Osteocyte (in vitro differentiated cells): ENCODE measurements around the gene CDK13. TPM values are rescaled to one million over a fixed set of nuclear protein-coding genes. Genes with fewer than 3 reads are reported as not detected.

Experiments
- DNase-seq: peaks from one replicate; pipeline ENCODE4 v3.0.0; 2021; ENCODE audit warnings: mixed read lengths; ENCODE audit not compliant: unreplicated experiment; ENCODE audit errors: extremely low spot score
- H3K27ac Mint-ChIP-seq: one replicate; pipeline ENCODE4 v1.8.0; 2021; ENCODE audit warnings: mild to moderate bottlenecking, mixed read lengths; ENCODE audit not compliant: unreplicated experiment
- H3K27me3 Mint-ChIP-seq: one replicate; pipeline ENCODE4 v1.8.0; 2021; ENCODE audit warnings: mixed read lengths; ENCODE audit not compliant: unreplicated experiment
- H3K36me3 Mint-ChIP-seq: one replicate; pipeline ENCODE4 v1.8.0; 2021; ENCODE audit warnings: mixed read lengths; ENCODE audit not compliant: unreplicated experiment
- H3K4me1 Mint-ChIP-seq: one replicate; pipeline ENCODE4 v1.8.0; 2021; ENCODE audit warnings: mixed read lengths; ENCODE audit not compliant: unreplicated experiment
- H3K4me3 Mint-ChIP-seq: one replicate; pipeline ENCODE4 v1.8.0; 2021; ENCODE audit warnings: mild to moderate bottlenecking, moderate library complexity, mixed read lengths; ENCODE audit not compliant: unreplicated experiment
- H3K9me3 Mint-ChIP-seq: one replicate; pipeline ENCODE4 v1.8.0; 2021; ENCODE audit warnings: mixed read lengths; ENCODE audit not compliant: unreplicated experiment
- total RNA-seq: library from RNA; stranded (reverse); gene quantifications from 2 replicates; pipeline ENCODE4 v1.2.1, GENCODE V29; 2021
- TF ChIP-seq, protein P1 (sequence below): fragments of 200-600 bp; sonication (generic); IDR thresholded peaks from 2 replicates; pipeline ENCODE4 v1.5.0; 2021; ENCODE audit warnings: antibody characterized with exemption, mild to moderate bottlenecking, moderate library complexity

The CDK13 gene
- total RNA-seq, 1 donor from 2014 or later, result 60.6 TPM

DNA sequence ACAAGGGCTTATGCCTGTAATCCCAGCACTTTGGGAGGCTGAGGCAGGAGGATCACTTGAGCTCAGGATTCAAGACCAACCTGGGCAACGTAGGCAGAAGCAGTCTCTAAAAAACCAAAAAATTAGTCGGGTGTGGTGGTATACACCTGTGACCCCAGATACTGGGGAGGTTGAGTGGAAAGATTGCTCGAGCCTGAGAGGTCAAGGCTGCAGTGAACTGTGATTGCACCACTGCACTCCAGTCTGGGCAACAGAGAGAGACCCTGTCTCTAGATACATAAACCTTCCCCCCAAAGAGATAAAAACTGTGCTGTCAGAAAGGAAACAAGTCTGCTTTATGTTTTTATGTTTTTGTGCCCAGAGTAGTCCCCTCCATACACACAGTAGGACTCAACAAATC, 27.5 kb upstream of the CDK13 start:
- TF ChIP-seq, protein P1, sequence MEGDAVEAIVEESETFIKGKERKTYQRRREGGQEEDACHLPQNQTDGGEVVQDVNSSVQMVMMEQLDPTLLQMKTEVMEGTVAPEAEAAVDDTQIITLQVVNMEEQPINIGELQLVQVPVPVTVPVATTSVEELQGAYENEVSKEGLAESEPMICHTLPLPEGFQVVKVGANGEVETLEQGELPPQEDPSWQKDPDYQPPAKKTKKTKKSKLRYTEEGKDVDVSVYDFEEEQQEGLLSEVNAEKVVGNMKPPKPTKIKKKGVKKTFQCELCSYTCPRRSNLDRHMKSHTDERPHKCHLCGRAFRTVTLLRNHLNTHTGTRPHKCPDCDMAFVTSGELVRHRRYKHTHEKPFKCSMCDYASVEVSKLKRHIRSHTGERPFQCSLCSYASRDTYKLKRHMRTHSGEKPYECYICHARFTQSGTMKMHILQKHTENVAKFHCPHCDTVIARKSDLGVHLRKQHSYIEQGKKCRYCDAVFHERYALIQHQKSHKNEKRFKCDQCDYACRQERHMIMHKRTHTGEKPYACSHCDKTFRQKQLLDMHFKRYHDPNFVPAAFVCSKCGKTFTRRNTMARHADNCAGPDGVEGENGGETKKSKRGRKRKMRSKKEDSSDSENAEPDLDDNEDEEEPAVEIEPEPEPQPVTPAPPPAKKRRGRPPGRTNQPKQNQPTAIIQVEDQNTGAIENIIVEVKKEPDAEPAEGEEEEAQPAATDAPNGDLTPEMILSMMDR, result no peak

DNA sequence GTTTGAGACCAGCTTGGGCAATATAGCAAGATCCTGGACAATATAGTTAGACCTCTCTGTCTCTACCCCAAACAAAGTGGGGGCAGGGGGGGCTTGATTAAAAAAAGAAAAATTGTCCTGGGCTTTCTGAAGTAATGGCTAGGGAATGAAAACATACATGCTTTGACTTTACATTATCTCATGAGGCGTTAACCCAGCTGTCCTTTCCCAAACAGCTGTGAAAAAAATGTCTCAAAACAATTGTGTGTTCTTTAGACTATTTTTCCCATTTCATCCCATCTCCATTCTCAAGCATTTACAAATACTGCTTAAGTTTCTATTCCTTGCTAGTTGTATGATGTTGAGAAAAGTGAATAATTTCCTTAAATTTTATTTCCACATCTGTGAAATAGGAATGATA, 27.0 kb upstream of the CDK13 start:
- no peaks in the 10 kb centered on the region for H3K9me3 Mint-ChIP-seq
- TF ChIP-seq, protein P1, result no peak
- H3K4me1 Mint-ChIP-seq, result no peaks in the 10 kb centered on the region
- H3K27ac Mint-ChIP-seq, result no peak overlapping the region
- peaks cover 46% of the 10 kb centered on the region for H3K27me3 Mint-ChIP-seq
- H3K4me3 Mint-ChIP-seq, result no peak overlapping the region
- DNase-seq, result no peak
- H3K36me3 Mint-ChIP-seq, result no peaks in the 10 kb centered on the region

More for the DNA sequence above, 27.5 kb upstream of the CDK13 start:
- H3K4me1 Mint-ChIP-seq, result no peaks in the 10 kb centered on the region
- H3K27me3 Mint-ChIP-seq, result peaks cover 49% of the 10 kb centered on the region
- H3K27ac Mint-ChIP-seq, result no peak overlapping the region
- H3K9me3 Mint-ChIP-seq, result no peaks in the 10 kb centered on the region
- H3K4me3 Mint-ChIP-seq, result no peak overlapping the region
- DNase-seq, result no peak
- H3K36me3 Mint-ChIP-seq, result no peaks in the 10 kb centered on the region

- TF ChIP-seq, protein P1, result no peak
- no peaks in the 10 kb centered on the region for H3K4me1 Mint-ChIP-seq
- DNase-seq, result no peak
- peaks cover 39% of the 10 kb centered on the region for H3K27me3 Mint-ChIP-seq
- H3K4me3 Mint-ChIP-seq, result no peak overlapping the region
- H3K27ac Mint-ChIP-seq, result no peak overlapping the region
- no peaks in the 10 kb centered on the region for H3K36me3 Mint-ChIP-seq
- H3K9me3 Mint-ChIP-seq, result no peaks in the 10 kb centered on the region
Measured at GRCh38 chr7:39924122-39924521, 25.9 kb upstream of the CDK13 start.

DNA sequence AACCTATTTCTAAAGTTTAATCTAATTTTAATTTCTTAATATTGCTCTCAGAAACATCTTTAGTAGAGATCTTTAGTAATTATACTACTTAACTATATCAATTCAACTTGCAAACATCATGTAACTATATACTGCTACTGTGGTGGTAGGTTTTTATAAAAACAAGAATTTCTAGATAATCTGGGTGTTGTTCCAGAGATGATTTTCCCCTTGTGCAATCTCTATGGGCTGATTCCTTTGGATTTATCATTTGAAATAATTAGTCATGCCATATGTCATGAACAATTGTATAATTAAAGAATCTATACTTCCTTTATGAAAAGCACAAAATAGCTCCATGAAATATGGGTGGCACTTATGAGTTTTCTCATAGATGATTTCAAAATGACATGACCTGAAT, 23.9 kb upstream of the CDK13 start:
- H3K36me3 Mint-ChIP-seq, result no peaks in the 10 kb centered on the region
- H3K4me3 Mint-ChIP-seq, result no peak overlapping the region
- H3K4me1 Mint-ChIP-seq, result no peaks in the 10 kb centered on the region
- no peak overlapping the region for H3K27ac Mint-ChIP-seq
- TF ChIP-seq, protein P1, result no peak
- H3K27me3 Mint-ChIP-seq, result peaks cover 43% of the 10 kb centered on the region
- DNase-seq, result no peak
- H3K9me3 Mint-ChIP-seq, result no peaks in the 10 kb centered on the region

GRCh38 chr7:39927018-39927417, 23.0 kb upstream of the CDK13 start:
- H3K27me3 Mint-ChIP-seq, result peaks cover 34% of the 10 kb centered on the region
- no peaks in the 10 kb centered on the region for H3K36me3 Mint-ChIP-seq
- TF ChIP-seq, protein P1, result no peak

More at GRCh38 chr7:39927018-39927417, 23.0 kb upstream of the CDK13 start:
- no peak for DNase-seq
- Mint-ChIP-seq H3K4me3 (no peak overlapping the region), H3K9me3 (no peaks in the 10 kb centered on the region), H3K27ac (no peak overlapping the region), H3K4me1 (no peaks in the 10 kb centered on the region)
